ENCODE measurements around the gene MYH14.
"Not testable (repeated sequence)": the region's sequence is repeated elsewhere in the genome, so short reads cannot be mapped to it uniquely, and the experiment has no call there.

The MYH14 gene

DNA sequence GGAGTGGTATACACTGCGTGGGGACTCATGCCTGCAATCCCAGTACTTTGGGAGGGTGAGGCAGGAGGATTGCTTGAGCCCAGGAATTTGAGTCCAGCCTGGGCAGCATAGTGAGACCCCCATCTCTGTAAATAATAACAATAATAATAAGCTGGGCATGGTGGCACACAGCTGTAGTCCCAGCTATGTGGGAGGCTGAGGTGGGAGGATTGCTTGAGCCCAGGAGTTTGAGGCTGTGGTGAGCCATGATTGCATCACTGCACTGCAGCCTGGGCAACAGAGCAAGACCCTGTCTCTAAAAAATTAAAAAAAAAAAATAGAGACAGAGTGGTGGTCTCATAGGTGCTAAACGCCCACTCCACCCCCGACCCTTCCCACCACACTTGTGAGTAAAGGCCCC is 28.0 kb downstream of the MYH14 start:
- not testable (repeated sequence) for ATAC-seq, H3K27ac Mint-ChIP-seq, H3K9me3 Mint-ChIP-seq, H3K4me1 Mint-ChIP-seq, H3K4me3 Mint-ChIP-seq, DNase-seq
- H3K27me3 Mint-ChIP-seq: peaks cover 23% of the 10 kb centered on the region

DNA sequence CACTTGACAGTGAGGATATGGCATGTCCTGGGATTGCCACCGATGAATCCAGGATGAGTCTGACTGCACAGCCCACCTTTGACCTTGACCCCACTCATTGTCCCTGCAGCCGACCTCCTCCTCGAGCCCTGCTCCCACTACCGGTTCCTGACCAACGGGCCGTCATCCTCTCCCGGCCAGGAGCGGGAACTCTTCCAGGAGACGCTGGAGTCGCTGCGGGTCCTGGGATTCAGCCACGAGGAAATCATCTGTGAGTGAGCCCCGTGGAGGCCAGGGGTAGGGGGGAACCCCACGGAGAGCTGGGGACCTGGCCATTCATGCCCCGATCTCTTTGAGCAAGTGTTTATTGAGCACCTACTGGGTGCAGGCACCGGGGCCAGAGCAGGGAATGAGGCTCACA is 28.4 kb downstream of the MYH14 start:
- H3K27me3 Mint-ChIP-seq: peaks cover 23% of the 10 kb centered on the region
- DNase-seq (no peak), ATAC-seq (no peak)
- H3K27ac Mint-ChIP-seq: no peak overlapping the region
- no peaks in the 10 kb centered on the region for H3K9me3 Mint-ChIP-seq
- H3K4me1 Mint-ChIP-seq: no peaks in the 10 kb centered on the region
- H3K4me3 Mint-ChIP-seq: no peak overlapping the region

DNA sequence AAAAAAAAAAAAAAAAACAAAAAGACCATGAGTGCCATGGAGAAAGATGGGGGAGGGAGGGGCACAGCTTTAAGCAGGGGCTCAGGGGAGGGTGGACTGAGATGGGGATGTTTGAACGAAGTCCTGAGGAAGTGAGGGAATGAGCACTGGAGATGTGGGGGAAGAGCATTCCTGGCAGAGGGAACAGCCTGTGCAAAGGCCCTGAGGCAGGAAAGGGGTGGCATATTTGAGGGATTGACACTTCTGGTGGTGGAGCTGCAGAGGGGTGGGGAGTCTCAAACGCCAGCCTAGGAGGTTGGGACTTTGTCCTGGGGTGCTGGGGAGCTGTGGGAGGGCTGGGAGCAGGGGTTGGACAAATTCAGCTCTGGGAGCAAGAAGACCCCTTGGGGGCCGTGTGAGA is 29.2 kb downstream of the MYH14 start:
- Mint-ChIP-seq H3K27ac (peak overlapping the region in 1 of 2 donors; percentile 21), H3K4me3 (no peak overlapping the region), H3K9me3 (no peaks in the 10 kb centered on the region), H3K4me1 (no peaks in the 10 kb centered on the region), H3K27me3 (peaks cover 26% of the 10 kb centered on the region)
- ATAC-seq (no peak), DNase-seq (no peak)

DNA sequence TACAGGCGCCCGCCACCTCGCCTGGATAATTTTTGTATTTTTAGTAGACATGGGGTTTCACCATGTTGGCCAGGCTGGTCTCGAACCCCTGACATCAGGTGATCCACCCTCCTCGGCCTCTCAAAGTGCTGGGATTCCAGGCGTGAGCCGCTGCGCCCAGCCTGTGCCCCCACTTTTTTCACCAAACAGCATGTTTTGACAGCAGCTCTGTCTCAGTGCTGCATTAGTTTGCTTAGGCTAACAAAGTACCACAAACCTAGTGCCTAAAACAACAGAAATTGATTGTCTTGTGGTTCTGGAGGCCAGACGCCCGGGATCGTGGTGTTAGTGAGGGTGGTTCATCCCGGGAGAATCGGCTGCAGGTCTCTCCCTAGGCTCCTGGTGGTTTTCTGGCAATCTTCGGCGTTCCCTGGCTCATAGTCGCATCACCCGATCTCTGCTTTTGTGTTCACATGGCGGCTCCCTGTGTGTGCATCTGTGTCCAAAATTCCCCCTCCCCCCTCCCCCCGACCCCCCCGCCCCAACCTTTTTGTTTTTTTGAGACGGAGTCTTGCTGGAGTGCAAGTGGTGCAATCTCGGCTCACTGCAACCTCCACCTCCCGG is 30.0 kb downstream of the MYH14 start:
- no peak for DNase-seq
- no peak for ATAC-seq
- Mint-ChIP-seq H3K4me1 (no peaks in the 10 kb centered on the region), H3K27me3 (peaks cover 34% of the 10 kb centered on the region), H3K9me3 (no peaks in the 10 kb centered on the region), H3K27ac (no peak overlapping the region), H3K4me3 (no peak overlapping the region)

DNA sequence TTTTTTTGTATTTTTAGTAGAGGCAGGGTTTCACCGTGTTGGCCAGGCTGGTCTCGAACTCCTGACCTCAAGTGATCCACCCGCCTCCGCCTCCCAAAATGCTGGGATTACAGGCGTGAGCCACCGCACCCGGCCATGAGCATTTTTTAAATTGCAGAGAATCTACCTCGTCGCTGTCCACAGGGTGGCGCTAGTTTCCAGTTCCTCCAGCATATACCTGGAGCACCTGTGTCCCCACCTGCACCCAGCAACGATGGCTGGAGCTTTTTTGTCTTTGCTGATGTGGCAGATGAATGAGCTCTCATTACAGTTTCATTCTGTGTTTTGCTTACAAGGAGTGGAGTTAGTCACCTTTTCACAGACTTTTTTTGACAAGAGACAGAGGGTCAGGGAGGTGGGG is 34.1 kb downstream of the MYH14 start:
- H3K9me3 Mint-ChIP-seq, ATAC-seq, H3K4me3 Mint-ChIP-seq, H3K4me1 Mint-ChIP-seq: not testable (repeated sequence)
- peak in 1 of 2 donors; percentile 8 for DNase-seq
- peaks cover 29% of the 10 kb centered on the region for H3K27me3 Mint-ChIP-seq
- H3K27ac Mint-ChIP-seq: peak overlapping the region in 1 of 2 donors; percentile 42

DNA sequence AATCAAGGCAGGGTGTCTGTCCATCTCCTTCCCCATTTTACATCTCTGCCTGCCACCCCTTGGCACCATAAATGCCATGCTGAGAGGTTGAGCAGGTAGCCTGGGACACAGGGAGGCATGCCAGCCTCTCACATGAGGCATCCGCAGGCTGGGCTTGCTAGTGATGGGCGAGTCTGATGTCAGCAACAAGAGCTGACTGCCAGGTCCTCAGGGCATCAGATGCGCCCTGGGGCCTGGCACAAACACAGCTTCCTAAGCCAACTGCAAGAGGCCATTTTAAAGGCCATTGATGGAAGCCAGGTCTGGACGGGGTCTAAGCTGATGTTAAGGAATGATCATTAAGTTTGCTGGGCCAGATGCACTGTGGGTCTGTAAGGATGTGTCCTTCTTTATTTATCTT is 34.6 kb downstream of the MYH14 start:
- Mint-ChIP-seq H3K27ac (no peak overlapping the region), H3K4me3 (no peak overlapping the region), H3K27me3 (peaks cover 29% of the 10 kb centered on the region), H3K9me3 (no peaks in the 10 kb centered on the region), H3K4me1 (no peaks in the 10 kb centered on the region)
- no peak for ATAC-seq
- DNase-seq: no peak

DNA sequence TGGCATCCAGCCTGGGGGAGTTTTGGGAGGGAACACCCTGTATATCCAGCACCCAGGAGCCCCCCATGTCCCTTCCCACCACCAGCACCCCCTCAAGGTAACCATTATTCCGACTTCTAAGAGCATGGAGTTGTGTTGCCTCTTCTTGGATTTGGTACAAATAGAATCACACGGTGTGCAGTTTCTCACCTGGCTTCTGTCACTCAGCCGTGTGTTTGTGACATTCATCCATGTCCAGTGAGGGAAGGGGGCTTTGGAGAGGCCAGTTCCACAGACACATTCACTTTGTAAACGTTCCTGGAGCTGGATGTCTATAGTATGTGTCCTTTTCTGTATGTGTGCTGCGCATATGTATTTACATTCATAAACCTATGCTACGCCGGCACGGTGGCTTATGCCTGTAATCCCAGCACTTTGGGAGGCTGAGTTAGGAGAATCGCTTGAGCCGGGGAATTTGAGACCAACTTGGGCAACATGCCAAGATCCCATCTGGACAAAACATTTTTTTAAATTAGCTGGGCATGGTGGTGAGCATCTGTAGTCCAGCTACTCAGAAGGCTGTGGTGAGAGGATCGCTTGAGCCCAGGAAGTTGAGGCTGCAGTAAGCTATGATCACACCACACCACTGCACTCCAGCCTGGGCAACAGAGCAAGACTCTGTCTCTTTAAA is 36.6 kb downstream of the MYH14 start:
- H3K9me3 Mint-ChIP-seq: no peaks in the 10 kb centered on the region
- H3K27ac Mint-ChIP-seq: no peak overlapping the region
- no peaks in the 10 kb centered on the region for H3K4me1 Mint-ChIP-seq
- DNase-seq: no peak
- H3K27me3 Mint-ChIP-seq: peaks cover 41% of the 10 kb centered on the region
- ATAC-seq: no peak
- no peak overlapping the region for H3K4me3 Mint-ChIP-seq

DNA sequence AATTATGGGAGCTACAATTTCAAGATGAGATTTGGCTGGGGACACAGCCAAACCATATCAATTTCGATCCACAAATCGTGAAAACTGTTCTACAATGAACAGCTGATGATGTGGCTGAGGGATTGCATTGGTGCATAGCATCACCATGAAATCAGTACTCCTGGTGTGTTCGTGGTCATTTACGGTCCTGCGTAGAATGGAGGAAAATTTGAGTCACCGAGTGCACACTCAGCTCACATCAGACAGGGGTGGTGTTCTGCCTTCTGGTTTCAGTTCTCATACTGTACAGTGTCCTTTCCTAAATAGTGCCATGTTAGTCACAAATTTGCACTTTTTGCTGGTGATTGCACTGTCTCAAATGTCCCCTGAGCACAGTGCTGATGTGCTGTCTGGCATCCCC is 39.2 kb downstream of the MYH14 start:
- Mint-ChIP-seq H3K27ac (no peak overlapping the region), H3K4me3 (no peak overlapping the region), H3K4me1 (no peaks in the 10 kb centered on the region), H3K27me3 (peaks cover 49% of the 10 kb centered on the region), H3K9me3 (no peaks in the 10 kb centered on the region)
- DNase-seq (no peak), ATAC-seq (peak; percentile 37)

DNA sequence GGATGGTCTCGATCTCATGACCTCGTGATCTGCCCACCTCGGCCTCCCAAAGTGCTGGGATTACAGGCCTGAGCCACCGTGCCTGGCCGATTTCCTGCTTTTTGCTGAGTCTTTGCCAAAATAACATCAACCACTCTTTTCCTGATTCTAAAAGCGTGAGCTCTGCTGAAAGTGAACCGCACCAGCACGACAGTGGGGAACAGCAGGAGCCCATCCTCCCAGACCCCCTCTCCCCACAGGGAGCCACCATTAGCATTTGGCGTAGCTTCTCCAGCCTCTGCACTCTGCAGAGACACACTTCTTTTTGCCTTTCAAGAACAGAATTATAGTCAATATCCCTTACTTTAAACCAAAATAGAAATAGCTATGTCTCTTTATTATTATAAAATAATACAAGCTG is 41.3 kb downstream of the MYH14 start:
- no peak overlapping the region for H3K4me3 Mint-ChIP-seq
- H3K27me3 Mint-ChIP-seq: peaks cover 39% of the 10 kb centered on the region
- H3K4me1 Mint-ChIP-seq: no peaks in the 10 kb centered on the region
- H3K27ac Mint-ChIP-seq: no peak overlapping the region
- no peaks in the 10 kb centered on the region for H3K9me3 Mint-ChIP-seq
- ATAC-seq: no peak
- no peak for DNase-seq

DNA sequence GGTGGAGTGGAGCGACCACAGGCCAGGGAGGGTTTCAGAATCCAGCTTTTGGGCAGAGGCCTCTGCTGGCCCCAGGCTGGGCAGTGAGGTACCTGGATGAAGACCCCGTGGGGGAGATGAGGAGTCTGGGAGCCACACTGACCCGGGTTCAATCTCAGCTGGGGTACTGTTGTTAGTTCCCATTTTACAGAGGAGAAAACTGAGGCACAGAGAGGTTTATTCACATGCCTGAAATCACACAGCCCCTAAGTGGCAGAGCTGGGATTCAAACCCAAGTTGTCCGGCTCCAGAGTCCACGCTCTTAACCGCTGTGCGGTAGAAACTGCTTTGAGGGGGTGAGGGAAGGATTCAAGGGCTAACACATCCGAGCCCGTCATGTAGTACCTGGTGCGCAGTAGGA is 45.0 kb downstream of the MYH14 start:
- ATAC-seq: no peak

DNA sequence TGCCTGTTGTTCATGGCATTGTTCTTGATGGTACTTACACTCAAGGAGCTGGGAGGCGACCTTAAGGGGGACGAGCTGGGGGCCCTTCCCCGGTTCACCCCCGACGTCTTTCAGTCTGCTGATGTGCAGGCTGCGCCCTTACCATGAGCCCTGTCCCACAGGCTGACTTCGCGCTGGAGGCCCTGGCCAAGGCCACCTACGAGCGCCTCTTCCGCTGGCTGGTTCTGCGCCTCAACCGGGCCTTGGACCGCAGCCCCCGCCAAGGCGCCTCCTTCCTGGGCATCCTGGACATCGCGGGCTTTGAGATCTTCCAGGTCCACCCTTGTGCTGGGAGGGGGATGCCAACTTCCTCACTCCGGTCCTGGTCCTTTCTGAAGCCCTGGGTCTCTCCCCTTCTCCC is 45.4 kb downstream of the MYH14 start:
- no peak overlapping the region for H3K27ac Mint-ChIP-seq
- no peak for ATAC-seq
- no peak for DNase-seq
- no peaks in the 10 kb centered on the region for H3K4me1 Mint-ChIP-seq
- H3K9me3 Mint-ChIP-seq: peaks cover 3 to 12% of the 10 kb centered on the region in 2 donors
- H3K27me3 Mint-ChIP-seq: peaks cover 43% of the 10 kb centered on the region
- H3K4me3 Mint-ChIP-seq: no peak overlapping the region

More for the DNA sequence above, 45.0 kb downstream of the MYH14 start:
- no peak overlapping the region for H3K27ac Mint-ChIP-seq
- H3K4me3 Mint-ChIP-seq: no peak overlapping the region
- H3K27me3 Mint-ChIP-seq: peaks cover 43% of the 10 kb centered on the region
- H3K9me3 Mint-ChIP-seq: peaks cover 3 to 12% of the 10 kb centered on the region in 2 donors
- DNase-seq: no peak
- no peaks in the 10 kb centered on the region for H3K4me1 Mint-ChIP-seq

DNA sequence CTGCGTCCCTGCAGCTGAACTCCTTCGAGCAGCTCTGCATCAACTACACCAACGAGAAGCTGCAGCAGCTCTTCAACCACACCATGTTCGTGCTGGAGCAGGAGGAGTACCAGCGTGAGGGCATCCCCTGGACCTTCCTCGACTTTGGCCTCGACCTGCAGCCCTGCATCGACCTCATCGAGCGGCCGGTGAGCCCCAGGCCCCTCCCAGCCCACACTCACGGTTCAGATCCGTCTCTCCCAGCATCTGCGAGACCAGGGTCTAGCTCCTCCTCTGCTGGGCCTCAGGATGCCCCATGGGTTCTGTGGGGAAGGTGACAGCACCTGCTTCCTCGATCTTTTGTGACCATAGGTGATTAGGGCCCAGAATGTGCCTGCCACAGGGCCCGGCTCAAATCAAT is 46.2 kb downstream of the MYH14 start:
- ATAC-seq (no peak), DNase-seq (no peak)
- H3K27me3 Mint-ChIP-seq: peaks cover 38% of the 10 kb centered on the region
- H3K9me3 Mint-ChIP-seq: peaks cover 7 to 17% of the 10 kb centered on the region in 2 donors
- no peak overlapping the region for H3K4me3 Mint-ChIP-seq
- no peak overlapping the region for H3K27ac Mint-ChIP-seq
- H3K4me1 Mint-ChIP-seq: no peaks in the 10 kb centered on the region

DNA sequence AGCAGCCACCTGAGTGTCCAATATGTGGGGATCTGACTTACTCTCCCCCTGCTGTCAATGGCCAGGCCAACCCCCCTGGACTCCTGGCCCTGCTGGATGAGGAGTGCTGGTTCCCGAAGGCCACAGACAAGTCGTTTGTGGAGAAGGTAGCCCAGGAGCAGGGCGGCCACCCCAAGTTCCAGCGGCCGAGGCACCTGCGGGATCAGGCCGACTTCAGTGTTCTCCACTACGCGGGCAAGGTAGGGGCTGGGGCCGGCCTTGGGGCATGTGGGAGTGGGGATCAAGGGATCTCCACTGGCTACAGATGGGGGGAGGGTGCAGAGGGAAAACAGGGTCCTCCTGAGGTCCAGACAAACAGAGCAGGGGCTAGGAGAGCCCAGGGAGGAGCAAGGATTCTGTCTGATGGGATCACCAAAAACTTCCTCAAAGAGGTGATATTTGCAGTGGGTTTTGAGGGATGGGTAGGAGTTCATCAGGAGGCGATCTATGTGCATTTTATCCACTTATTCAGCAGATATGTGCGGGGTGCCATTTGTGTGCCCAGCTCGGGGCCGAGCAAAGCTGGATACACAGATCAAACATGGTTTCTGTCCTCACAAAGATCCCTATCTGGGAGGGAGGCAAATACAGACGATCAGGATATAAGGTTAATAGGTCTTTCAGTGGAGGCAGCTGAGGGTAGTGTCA is 47.2 kb downstream of the MYH14 start:
- Mint-ChIP-seq H3K27ac (no peak overlapping the region), H3K4me1 (no peaks in the 10 kb centered on the region), H3K9me3 (peaks cover 9 to 26% of the 10 kb centered on the region in 2 donors), H3K4me3 (no peak overlapping the region), H3K27me3 (peaks cover 43% of the 10 kb centered on the region)
- no peak for ATAC-seq
- DNase-seq: no peak

DNA sequence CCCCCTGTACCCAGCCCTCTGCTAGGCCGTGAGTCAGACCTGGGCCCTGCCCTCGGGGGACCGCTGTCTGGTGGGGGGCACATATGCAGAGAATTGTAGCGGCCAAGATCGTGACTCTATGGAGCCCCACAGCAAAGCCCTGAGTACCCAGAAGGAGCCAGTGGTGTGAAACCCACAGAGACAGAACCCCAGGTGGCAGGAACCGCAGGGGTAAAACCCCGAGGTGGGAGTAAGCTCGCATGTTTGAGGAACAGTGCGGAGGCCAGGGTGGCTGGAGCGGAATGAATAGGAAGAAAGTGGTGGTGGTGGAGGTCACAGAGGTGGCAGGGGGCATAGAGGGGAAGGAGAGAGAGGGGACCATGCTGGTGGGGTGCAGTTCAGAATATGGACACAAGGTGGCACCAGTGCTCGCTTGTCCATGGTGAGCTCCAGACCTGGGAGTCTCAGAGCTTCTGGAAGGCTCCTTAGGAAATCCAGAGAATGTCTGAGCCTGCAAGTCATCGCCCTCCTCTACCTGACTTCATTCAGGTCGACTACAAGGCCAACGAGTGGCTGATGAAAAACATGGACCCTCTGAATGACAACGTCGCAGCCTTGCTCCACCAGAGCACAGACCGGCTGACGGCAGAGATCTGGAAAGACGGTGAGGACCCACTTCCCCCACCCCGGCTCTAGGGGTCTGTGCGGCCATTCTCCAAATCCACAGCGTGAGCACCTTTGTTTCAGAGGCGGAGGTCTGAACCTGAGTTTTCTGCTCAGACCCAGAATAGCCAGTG is 48.9 kb downstream of the MYH14 start:
- peaks cover 36% of the 10 kb centered on the region for H3K27me3 Mint-ChIP-seq
- peaks cover 9 to 27% of the 10 kb centered on the region in 2 donors for H3K9me3 Mint-ChIP-seq
- H3K4me3 Mint-ChIP-seq: no peak overlapping the region
- ATAC-seq (no peak), DNase-seq (peak in 1 of 2 donors; percentile 23)
- H3K4me1 Mint-ChIP-seq: no peaks in the 10 kb centered on the region
- no peak overlapping the region for H3K27ac Mint-ChIP-seq

DNA sequence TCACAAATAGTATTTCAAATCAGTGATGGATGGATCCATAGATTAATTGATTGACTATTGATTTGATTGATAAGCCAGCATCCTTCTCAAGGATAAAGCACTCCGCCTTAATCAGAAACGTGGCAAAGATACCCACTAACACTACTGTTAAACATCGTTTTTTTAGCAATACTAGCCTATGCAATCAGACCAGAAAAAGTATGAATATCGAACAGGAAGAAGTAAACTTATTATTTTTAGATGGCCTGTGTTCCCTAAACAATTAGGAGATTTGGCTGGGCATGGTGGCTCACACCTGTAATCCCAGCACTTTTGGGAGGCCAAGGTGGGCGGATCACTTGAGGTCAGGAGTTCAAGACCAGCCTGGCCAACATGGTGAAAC is 49.5 kb downstream of the MYH14 start:
- no peak overlapping the region for H3K4me3 Mint-ChIP-seq
- H3K9me3 Mint-ChIP-seq: peaks cover 9 to 27% of the 10 kb centered on the region in 2 donors
- no peak for DNase-seq
- no peak for ATAC-seq
- H3K4me1 Mint-ChIP-seq: no peaks in the 10 kb centered on the region
- no peak overlapping the region for H3K27ac Mint-ChIP-seq
- peaks cover 31% of the 10 kb centered on the region for H3K27me3 Mint-ChIP-seq

DNA sequence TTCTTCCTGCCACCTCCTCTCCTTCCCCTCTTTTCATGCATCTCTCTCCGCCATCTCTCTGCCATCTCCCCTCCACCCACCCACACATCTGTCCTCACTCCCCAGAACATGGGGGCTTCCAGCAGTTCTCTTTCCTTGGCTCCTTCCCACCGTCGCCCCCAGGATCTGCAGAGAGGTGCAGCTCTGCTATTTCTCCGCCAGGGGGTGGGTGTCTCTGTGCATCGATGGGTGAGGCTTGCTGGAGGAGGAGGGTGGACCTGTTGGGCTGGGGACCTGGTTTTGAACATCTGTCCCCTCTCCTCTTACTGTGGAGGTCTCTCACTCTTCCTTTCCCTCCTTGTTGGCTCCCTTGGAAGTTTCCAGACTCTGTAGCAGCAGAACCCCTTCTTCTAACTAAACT is 51.7 kb downstream of the MYH14 start:
- no peak for DNase-seq
- H3K4me1 Mint-ChIP-seq: no peaks in the 10 kb centered on the region
- no peak for ATAC-seq
- H3K27me3 Mint-ChIP-seq: peaks cover 21% of the 10 kb centered on the region
- no peak overlapping the region for H3K27ac Mint-ChIP-seq
- no peak overlapping the region for H3K4me3 Mint-ChIP-seq
- peaks cover 9 to 27% of the 10 kb centered on the region in 2 donors for H3K9me3 Mint-ChIP-seq
